K562 (cell line): ENCODE data around the gene PRM2. TPM values are rescaled to one million over a fixed set of nuclear protein-coding genes. Genes with fewer than 3 reads are reported as not detected.

Experiments used
- BACH1 ChIP-seq: fragments of 200-800 bp; sonication (Bioruptor generic); IDR thresholded peaks from 2 replicates; pipeline ENCODE4 v1.6.1; 2016; ENCODE audit warnings: missing genetic modification characterization, missing compliant biosample characterization
- CEBPB ChIP-seq: fragments of 450-650 bp; IDR thresholded peaks from 2 replicates; pipeline ENCODE4 v1.6.1; 2016; ENCODE audit warnings: missing genetic modification characterization, missing compliant biosample characterization
- DMBX1 ChIP-seq: fragments of 250-450 bp; sonication (Bioruptor Pico); IDR thresholded peaks from 2 replicates; pipeline ENCODE4 v1.8.0; 2022; ENCODE audit warnings: inconsistent platforms, mild to moderate bottlenecking, moderate library complexity, borderline replicate concordance
- E2F6 ChIP-seq, 2 experiments: IDR thresholded peaks; 2 replicates each; pipeline ENCODE4 v1.6.1; 2011; ENCODE audit warnings: borderline replicate concordance in 1 of 2, control low read depth in 1 of 2, low read depth in 1 of 2, low read length in 1 of 2, mild to moderate bottlenecking in 1 of 2, mixed read lengths in 1 of 2, moderate library complexity in 1 of 2; ENCODE audit not compliant: insufficient read depth in 1 of 2, insufficient read length in 1 of 2, poor library complexity in 1 of 2, severe bottlenecking in 1 of 2; ENCODE audit errors: extremely low read depth in 1 of 2
- MAX ChIP-seq: sonication (generic); formaldehyde crosslinking; IDR thresholded peaks from 2 replicates; pipeline ENCODE4 v1.9.0; 2022; ENCODE audit warnings: mild to moderate bottlenecking, missing genetic modification reagents
- PATZ1 ChIP-seq: fragments of 250-450 bp; sonication (Bioruptor Pico); IDR thresholded peaks from 2 replicates; pipeline ENCODE4 v1.5.0; 2020; ENCODE audit warnings: mild to moderate bottlenecking, borderline replicate concordance
- PKNOX1 ChIP-seq: fragments of 450-650 bp; IDR thresholded peaks from 2 replicates; pipeline ENCODE4 v1.6.1; 2016
- RFX7 ChIP-seq: fragments of 250-450 bp; sonication (Bioruptor Pico); IDR thresholded peaks from 2 replicates; pipeline ENCODE4 v1.5.1; 2021; ENCODE audit warnings: mild to moderate bottlenecking
- ZNF395 ChIP-seq: fragments of 200-800 bp; sonication (Bioruptor generic); IDR thresholded peaks from 2 replicates; pipeline ENCODE4 v1.6.1; 2017; ENCODE audit warnings: missing genetic modification characterization, missing compliant biosample characterization
- ZNF589 ChIP-seq: fragments of 200-800 bp; sonication (Bioruptor generic); IDR thresholded peaks from 2 replicates; pipeline ENCODE4 v1.6.1; 2016; ENCODE audit warnings: low read depth, missing genetic modification characterization, missing compliant biosample characterization
- polyA plus RNA-seq, 8 experiments: library from polyadenylated mRNA; depleted of rRNA in 4 of 8; stranded (reverse) in 5 of 8; unstranded in 3 of 8; fragments of >200 nt; fragmentation: Nextera tagmentation in 2 of 8; fragmentation: Illumina TruSeq in 1 of 8; extraction: Ambion mirVana in 2 of 8; extraction: Trizol in 1 of 8; gene quantifications; 2 replicates each; pipeline versions ENCODE4 v1.2.1 to v1.2.3, GENCODE V29; 2011 to 2014; ENCODE audit warnings: inconsistent platforms in 1 of 8, missing spikeins in 1 of 8
- total RNA-seq, 7 experiments: library from RNA; depleted of rRNA in 6 of 7; stranded (reverse); fragments of >200 nt in 6 of 7; fragmentation: Illumina TruSeq in 2 of 7; extraction: Trizol in 2 of 7; gene quantifications; 2 replicates each; pipeline versions ENCODE4 v1.2.1 to v1.2.3, GENCODE V29; 2011 to 2021; ENCODE audit warnings: low replicate concordance in 1 of 7

PRM2 gene
- total and polyA plus RNA-seq, 9 of the 15 experiments (the other 6 are each of a cell fraction or from before 2014, with no cell fraction given), result not detected

- TF ChIP-seq PATZ1 (CRISPR knock-in tag), result no peak
- TF ChIP-seq CEBPB (tag), result peak; percentile 23; the same call in 1 of the 2 replicates
- TF ChIP-seq ZNF589 (CRISPR knock-in tag), result 0 out of 2 replicates have a peak, but pooled peaks have one; percentile 47
- no peak for TF ChIP-seq BACH1 (tag)
- no peak for TF ChIP-seq RFX7 (CRISPR knock-in tag)
- peak; percentile 51; the same call in 1 of the 2 replicates for TF ChIP-seq MAX (CRISPR knock-in tag)
- TF ChIP-seq E2F6 (IDR thresholded peaks at IDR 0.05; ENCODE audit: borderline replicate concordance in 1 of 2, extremely low read depth in 1 of 2, insufficient read depth in 1 of 2, insufficient read length in 1 of 2, low read depth in 1 of 2, low read length in 1 of 2, poor library complexity in 1 of 2, severe bottlenecking in 1 of 2), result peak; percentile 83 to 91
- peak; percentile 32; the same call in 1 of the 2 replicates for TF ChIP-seq PKNOX1
- peak; percentile 68 for TF ChIP-seq DMBX1 (CRISPR knock-in tag)
- TF ChIP-seq ZNF395 (CRISPR knock-in tag), result peak; percentile 74; the same call in 1 of the 2 replicates
Measured at GRCh38 chr16:11231367-11231970, 44.8 kb downstream of the PRM2 start (continued).
